ENCODE data around the gene MCCD1.

The MCCD1 gene

DNA sequence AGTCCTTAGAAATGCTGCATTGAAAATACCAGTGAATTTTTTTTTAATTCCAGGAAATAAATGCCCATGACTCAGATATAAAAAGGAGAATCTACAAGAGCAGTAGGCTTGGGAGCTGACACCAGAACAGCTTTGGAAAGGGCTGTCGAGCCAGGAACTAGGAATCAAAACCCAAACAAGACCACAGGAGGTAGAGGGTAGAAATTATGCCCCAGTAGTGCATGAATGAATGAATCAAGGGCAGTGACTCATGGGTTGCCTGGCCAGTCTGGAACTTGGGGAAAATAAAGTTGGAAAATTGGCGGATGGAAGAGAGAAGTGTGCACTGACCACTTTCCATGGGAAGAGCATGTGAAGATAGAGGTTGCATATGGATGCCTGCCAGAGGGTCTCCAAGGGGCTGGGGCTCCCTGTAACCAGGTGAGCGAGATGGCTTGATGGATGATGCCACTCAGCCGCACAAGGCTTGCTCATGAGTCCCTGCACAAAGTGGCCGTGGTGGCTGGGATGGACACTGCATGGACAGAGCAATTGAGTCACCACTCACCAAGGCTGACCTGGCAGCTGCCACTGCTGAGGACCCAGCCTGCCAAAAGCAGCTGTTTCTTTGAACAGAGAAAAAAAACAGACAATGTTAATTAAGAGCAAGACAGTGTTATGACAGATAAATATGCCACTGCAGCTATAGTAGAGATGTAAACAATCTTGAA lies 15.2 kb upstream of the MCCD1 start:
- FAIRE-seq = no peak

DNA sequence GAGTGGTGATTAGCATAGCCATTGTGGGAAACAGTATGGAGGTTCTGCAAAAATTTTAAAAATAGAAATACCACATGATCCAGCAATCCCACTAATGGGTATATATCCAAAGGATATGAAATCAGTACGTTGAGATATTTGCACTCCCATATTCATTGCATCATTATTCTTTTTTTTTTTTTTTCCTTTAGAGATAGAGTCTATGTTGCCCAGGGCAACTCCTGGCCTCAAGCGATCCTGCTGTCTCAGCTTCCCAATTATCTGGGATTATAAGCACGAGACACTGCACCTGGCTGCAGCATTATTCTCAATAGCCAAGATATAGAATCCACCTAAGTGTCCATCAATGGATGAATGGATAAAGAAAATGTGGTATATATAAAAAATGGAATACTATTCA lies 6.9 kb upstream of the MCCD1 start:
- no peak for FAIRE-seq

DNA sequence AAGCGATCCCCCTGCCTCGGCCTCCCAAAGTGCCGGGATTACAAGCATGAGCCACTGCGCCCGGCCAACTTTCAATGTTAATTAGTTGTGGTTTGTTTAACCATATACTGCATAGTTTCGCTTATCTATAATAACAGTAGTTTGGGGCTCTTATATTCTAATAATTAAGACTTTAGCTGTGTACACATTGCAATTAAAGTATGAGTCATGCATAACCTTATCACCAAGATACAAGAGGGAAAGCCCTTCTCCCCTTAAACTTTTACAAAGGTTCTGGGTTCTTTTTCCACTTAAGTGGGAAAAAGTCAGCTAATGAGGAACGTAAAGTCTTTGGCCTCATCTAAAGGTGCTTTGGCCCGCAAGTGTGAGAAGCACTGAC lies 3.2 kb upstream of the MCCD1 start:
- no peak for FAIRE-seq

- no peak for FAIRE-seq
Observed at GRCh38 chr6:31525932-31526591, 2.7 kb upstream of the MCCD1 start.

DNA sequence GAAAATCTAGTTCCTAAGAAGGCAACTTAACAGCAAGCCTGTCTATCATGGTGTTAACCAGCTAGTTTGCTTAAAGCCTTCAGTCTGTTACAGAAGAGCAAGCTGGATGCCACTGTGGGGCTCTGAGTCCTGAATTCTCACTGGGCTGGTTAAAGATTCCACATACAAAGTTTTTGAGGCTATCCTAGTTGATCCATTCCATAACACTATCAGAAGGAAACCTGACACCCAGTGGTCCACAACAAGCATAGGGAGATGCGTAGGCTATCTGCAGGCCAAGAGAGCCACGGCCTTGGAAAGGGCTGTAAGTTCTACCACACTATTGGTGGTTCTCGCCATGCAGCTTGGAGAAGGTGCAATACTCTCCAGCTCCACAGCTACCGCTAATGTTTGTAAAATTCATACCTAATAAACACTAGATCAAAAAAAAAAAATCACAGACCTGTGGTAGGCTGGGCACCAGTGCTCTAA lies 420 bp upstream of the MCCD1 start:
- no peak for FAIRE-seq

- no peak for FAIRE-seq
Observed at GRCh38 chr6:31529329-31530150, 778 bp downstream of the MCCD1 start.

- FAIRE-seq = no peak
Observed at GRCh38 chr6:31530659-31531058, 1.9 kb downstream of the MCCD1 start.

DNA sequence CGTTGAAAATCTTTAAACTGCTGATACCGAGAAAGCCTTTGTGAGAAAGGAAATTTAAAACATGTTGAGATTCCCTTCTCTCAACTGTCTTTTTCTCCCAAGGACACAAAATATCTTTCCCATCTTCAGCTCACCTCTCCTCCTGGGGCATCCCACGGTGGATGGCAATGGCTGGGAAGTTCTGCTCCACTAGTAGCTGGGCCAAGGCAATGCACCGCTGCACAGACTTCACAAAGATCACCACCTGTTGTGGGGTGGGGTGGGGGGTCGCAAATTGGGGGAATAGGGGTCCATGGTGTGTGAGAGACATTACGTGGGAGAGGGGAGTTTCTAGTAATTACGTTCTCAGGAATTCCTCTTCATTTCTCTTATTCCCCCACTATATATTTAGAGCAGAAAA lies 2.4 kb downstream of the MCCD1 start:
- FAIRE-seq = no peak

DNA sequence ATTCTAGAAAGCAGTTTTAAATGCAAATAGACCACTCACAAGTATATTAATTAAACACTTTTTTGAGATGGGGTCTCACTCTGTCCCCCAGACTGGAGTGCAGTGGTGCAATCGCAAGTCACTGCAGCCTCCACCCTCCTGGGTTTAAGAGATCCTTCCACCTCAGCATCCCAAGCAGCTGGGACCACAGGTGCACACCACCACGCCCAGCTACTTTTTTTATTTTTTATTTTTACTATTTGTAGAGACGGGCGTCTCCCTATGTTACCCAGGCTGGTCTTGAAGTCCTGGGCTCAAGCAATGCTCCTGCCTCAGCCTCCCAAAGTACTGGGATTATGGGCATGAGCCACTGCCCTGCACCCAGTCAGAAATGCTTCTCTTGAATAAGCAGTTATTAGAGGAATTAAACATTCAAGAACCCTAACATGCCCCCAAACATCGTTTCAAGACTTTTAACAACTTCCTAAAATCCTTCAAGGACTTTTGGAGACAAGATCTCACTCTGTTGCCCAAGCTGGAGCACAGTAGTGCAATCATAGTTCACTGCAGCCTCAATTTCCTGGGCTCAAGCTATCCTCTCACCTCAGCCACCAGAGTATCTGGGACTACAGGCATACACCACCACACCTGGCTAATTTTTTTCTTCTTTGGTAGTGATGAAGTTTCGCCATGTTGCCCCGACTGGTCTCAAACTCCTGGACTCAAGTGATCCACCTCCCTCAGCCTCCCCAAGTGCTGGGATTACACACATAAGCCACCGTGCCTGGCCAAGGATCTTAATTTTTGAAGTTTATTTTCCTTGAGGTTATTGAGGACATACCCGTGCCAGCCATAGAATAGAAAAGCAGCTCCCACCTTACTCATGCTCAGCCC lies 3.2 kb downstream of the MCCD1 start:
- no peak for FAIRE-seq

- no peak for FAIRE-seq
Observed at GRCh38 chr6:31532644-31533454, 4.1 kb downstream of the MCCD1 start.

GRCh38 chr6:31533455-31533841 lies 4.7 kb downstream of the MCCD1 start:
- FAIRE-seq = no peak

DNA sequence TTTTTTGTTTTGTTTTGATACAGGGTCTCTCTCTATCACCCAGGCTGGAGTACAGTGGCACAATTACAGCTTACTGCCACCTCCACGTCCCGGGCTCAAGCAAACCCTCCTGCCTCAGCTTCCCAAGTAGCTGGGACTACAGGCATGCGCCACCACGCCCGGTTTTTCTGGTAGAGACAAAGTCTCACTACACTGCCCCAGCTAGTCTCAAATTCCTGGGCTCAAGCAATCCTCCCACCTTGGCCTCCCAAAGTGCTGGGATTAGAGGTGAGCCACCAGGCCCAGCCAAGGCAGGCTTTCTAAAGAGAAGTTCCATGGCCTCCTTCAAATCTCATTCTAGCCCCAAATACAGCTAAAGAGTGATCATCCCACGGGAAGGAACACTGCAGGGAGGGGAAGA lies 5.2 kb downstream of the MCCD1 start:
- FAIRE-seq = no peak

DNA sequence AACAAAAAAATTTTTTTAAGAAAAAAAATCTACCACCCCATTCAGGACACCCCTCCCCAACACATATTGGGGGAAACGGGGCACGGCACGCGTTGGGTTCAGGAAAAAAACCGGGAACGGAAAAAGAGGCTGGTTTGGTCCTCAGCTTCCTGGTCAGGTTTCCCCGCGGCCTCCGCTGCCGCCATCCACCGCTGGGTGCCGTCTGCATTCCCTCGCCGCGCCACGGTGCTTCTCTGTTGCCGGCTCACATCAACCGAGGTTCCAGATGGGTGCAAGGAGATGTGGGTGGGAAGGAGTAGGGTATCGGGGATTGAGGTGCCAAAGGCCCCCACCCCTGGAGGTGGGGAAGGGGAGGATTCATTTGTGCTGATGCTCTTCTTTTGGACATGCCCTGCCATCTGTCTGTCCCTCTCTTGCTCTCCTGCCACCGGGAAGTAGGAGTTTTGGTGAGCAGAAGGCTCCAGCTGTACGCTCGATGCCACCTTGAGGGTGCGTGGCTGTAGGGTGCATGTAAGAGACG lies 5.8 kb downstream of the MCCD1 start:
- no peak for FAIRE-seq

GRCh38 chr6:31535538-31536324 lies 7.0 kb downstream of the MCCD1 start:
- no peak for FAIRE-seq

GRCh38 chr6:31538805-31539400 lies 10.1 kb downstream of the MCCD1 start:
- no peak for FAIRE-seq

DNA sequence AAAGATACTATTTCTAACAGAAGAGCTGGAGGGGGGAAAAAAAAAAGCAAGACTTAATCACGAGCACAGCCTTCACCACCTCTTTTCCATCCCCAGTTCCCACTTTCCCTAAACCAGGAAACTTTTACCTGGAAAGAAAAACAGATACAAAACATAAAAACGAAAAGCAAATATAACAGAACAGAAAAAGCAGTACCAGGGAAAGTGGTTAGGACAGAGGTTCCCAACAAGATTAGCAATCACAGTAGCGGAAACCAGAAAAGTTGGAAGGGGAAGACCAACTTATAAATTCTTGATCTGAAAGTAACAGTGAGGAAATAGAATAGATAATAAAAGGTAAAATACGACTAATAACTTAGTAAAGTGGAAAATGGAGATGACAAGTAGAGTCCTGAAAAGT lies 11.9 kb downstream of the MCCD1 start:
- FAIRE-seq = no peak

DNA sequence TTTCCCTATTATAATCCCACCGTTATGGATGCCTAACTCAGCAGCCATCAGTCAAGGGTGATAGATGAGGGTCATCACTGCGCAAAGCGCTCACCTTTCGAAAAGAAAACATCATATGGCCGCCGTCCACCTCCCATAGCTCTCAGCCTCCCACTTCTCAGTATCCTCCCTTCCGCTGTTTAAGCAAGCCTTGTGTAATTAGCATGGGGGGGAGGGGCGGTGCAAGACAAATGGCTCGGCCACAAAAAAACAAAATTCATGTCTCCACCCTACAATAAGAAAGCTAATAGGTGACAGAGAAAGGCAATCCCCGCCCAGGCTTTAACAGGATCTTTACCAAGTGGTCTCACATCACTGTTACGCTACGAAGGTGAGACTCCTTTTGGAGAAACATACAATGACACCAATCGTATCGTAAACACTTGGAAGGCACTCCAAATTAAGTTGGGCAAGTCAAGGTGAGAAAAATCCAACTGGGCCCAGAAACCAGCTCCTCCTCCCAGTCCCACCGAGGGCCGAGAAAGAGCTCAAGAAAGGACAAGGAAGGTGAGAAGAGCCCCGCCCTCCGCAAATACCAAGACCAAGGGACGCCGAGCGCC lies 12.4 kb downstream of the MCCD1 start:
- no peak for FAIRE-seq

DNA sequence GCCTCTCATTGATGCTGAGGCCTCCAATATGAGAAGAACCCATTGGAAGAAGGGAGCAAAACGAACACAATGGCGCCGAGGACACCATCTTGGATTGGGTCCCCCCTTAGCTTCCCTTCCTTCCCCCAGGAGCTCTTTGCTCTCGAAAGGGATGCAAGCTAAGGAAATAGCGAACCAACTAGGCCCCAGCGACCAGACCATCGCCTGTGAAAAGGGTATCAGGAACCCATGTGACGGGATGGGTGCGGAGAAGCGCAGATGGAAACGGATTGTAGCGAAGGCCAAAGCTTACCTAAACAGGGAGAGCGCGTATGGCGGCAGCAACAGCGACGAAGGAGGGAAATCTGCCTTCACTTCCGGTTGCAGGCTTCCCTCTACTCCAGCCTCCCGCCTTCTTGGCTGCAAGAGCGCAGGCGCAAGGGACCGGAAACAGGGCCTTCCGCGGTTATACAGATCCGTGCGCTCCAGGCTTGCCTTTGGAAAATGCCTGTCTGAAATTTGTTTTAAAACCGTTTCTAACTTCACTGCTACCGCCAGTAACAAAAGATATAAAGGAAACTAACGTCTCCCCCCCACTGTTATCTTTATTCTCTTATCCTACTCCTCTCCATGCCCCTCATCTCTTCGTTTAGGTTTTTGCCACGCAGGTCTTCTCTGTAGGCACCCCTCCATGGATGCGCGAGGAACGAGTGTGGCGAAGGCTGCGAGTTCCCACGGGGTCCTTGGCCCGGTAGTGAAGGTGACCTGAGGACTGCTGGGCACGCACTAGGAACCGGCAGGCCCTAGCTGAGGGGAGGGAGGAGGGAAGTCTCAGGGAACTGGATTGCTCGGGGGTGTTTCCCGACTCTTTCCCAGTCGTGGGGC lies 13.1 kb downstream of the MCCD1 start, which contains the start of gene DDX39B:
TSS of gene DDX39B (minus strand) at position 346 of the 864 bp plus-strand sequence. CDS start 1,471 bp downstream, outside the sequence.
- peak; percentile 86 for FAIRE-seq

DNA sequence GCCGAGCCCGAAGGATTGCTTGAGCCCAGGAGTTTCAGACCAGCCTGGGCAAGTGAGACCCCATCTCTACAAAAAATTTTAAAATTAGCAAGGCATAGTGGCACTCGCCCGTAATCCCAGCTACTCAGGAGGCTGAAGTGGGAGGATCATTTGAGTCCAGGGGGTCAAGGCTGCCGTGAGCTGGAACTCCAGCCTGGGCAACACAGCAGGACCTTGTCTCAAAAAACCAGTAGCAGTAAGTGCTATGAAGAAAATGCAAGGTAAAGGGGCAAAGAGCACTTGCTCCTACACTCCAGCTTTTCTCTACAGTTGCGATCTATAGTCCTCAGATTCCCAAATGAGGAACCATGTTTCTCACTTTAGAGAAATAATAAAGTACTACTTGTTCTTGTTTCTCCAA lies 14.9 kb downstream of the MCCD1 start:
- no peak for FAIRE-seq

All from G401.6 (cell line).